NAMALWA (cell line): ENCODE measurements around the gene SH3BP5.

Experiments used
- DNase-seq: peaks from one replicate; pipeline ENCODE4 v3.0.0-alpha.2; 2015; ENCODE audit warnings: low spot score

The SH3BP5 gene

DNA sequence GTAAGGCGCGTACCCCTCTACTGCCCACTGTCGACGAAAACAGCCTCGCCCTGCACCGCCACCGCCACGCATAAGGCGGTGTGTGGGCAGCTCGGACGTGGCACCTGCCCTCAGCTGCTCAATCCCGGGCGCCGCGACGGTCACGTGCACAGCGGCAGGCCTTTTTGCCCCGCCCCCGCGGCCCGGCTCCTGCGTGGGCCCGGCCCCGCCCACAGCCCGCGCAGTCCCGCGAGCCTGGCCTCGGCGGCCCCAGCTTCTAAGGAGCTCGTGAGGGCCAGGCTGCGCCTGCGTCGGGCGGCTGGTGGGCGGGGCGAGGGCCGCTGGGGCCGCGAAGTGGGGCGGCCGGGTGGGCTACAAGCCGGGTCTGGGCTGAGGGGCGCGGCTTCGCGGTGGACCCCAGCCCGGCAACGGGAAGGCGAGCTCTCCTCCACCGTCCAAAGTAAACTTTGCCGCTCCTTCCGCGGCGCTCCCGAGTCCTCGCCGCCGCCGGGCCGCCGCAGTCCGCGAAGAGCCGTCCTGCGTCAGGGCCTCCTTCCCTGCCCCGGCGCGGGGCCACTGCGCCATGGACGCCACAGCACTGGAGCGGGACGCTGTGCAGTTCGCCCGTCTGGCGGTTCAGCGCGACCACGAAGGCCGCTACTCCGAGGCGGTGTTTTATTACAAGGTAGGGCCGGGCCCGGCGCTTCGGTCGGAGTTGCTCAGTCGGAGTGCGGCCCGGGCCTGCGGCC is 126.3 kb downstream of the SH3BP5 start, which contains the start of gene CAPN7:
TSS of gene CAPN7 (plus strand) at position 313 of the 728 bp plus-strand sequence. CDS start at position 563, 250 bp downstream.
- DNase-seq, result peak; percentile 97

DNA sequence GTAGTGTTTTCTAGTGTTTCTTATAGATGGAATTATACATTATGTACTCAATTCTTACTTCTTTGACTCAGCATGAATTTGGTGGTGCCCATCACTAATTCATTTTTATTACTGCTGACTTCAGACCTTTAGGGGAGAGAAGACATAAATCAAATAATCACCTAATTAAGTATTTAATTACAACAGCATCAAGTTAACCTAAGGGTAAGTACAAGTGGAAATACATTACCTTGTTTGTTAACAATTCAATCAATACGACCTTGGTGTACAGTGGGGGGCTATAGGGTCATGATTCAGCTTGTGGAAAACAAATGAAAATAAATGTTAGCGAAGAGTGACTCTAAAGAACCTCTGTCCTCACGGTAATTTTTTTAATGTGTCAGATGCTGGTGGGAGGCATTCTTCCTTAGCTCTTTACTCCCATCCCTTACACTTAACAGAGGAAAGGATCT is 126.9 kb downstream of the SH3BP5 start:
- DNase-seq, result no peak
